ENCODE results near the gene STKLD1. TPM values are rescaled to one million over a fixed set of nuclear protein-coding genes. Genes with fewer than 3 reads are reported as not detected.
"Not testable (repeated sequence)": the region's sequence is repeated elsewhere in the genome, so short reads cannot be mapped to it uniquely, and the experiment has no call there.

Gene STKLD1
- total RNA-seq, 1 experiment from 2014 or later = 0.94 TPM

DNA sequence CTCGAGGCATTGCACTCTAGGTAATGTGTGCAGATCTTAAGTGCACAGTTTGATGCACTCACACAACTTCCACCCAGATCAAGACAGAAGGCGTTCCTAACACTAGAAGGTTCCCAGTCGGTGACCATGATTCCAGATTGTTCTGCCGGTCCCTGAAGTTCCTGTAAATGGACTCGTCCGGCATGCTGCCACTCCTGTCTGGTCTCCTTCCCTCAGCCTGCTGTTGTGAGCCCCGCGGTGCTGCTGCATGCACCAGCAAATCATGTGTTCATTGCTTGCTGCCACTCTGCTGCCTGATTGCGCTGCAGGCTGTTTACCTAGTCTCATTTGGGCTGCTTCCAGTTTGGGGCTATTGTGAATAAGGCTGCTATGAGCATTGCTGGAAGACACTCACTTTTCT lies 11.5 kb downstream of the STKLD1 start:
- H3K9me3 Mint-ChIP-seq (ENCODE audit: low read depth, unreplicated experiment) = no peaks in the 10 kb centered on the region
- CTCF ChIA-PET = interaction anchor here (0.6 kb wide), 1 partner anchor 101 kb away, joined by 4 read pairs; no protein-coding TSS in a partner anchor
- BruUV-seq (replicated peaks) = no TSS peak
- no peaks in the 10 kb centered on the region for H3K36me3 Mint-ChIP-seq (ENCODE audit: insufficient read depth, unreplicated experiment)
- DNase-seq = no peak
- no peak overlapping the region for H3K4me3 Mint-ChIP-seq (ENCODE audit: low read depth, unreplicated experiment)
- intact Hi-C loops (cut with micrococcal nuclease; ENCODE audit: unreplicated experiment) = no loop called here
- H3K27me3 Mint-ChIP-seq (ENCODE audit: unreplicated experiment) = peaks cover 24% of the 10 kb centered on the region
- no peak overlapping the region for H3K27ac Mint-ChIP-seq (ENCODE audit: unreplicated experiment)
- no peaks in the 10 kb centered on the region for H3K4me1 Mint-ChIP-seq (ENCODE audit: low read depth, unreplicated experiment)
- TF ChIP-seq, protein P1, sequence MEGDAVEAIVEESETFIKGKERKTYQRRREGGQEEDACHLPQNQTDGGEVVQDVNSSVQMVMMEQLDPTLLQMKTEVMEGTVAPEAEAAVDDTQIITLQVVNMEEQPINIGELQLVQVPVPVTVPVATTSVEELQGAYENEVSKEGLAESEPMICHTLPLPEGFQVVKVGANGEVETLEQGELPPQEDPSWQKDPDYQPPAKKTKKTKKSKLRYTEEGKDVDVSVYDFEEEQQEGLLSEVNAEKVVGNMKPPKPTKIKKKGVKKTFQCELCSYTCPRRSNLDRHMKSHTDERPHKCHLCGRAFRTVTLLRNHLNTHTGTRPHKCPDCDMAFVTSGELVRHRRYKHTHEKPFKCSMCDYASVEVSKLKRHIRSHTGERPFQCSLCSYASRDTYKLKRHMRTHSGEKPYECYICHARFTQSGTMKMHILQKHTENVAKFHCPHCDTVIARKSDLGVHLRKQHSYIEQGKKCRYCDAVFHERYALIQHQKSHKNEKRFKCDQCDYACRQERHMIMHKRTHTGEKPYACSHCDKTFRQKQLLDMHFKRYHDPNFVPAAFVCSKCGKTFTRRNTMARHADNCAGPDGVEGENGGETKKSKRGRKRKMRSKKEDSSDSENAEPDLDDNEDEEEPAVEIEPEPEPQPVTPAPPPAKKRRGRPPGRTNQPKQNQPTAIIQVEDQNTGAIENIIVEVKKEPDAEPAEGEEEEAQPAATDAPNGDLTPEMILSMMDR (IDR thresholded peaks at IDR 0.05; ENCODE audit: unreplicated experiment) = no peak

DNA sequence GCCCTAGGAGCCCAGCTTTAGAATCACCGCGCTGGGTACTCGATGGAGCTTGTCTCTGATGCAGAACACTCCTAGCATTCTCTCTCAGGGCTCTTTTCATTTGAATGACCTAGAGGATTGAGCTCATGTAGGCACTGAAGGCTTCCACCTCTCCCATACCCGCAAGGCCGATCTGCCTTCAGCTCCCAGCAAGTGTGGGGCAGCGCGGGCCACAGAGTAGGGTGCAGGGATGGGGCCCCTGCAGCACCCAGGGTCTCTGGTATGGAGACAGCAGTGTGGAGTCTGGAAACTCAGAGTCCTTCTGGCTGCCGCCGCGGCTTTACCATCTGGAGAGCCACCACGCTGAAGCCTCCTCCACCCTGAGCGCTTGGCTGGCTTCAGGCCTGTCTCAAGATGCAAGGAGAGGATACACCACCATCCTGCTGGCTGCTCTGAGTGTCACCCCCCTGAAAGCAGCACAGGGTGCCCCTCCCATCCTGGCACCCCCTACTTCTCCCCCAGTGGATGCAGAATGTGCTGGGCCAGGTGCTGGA lies 12.9 kb downstream of the STKLD1 start:
- intact Hi-C loops (cut with micrococcal nuclease; ENCODE audit: unreplicated experiment) = no loop called here
- Mint-ChIP-seq H3K36me3 (ENCODE audit: insufficient read depth, unreplicated experiment) (no peaks in the 10 kb centered on the region), H3K4me3 (ENCODE audit: low read depth, unreplicated experiment) (no peak overlapping the region), H3K9me3 (ENCODE audit: low read depth, unreplicated experiment) (no peaks in the 10 kb centered on the region), H3K27me3 (ENCODE audit: unreplicated experiment) (peaks cover 32% of the 10 kb centered on the region), H3K27ac (ENCODE audit: unreplicated experiment) (no peak overlapping the region), H3K4me1 (ENCODE audit: low read depth, unreplicated experiment) (no peaks in the 10 kb centered on the region)
- CTCF ChIA-PET = no interaction called here
- DNase-seq = no peak
- TF ChIP-seq, protein P1 (IDR thresholded peaks at IDR 0.05; ENCODE audit: unreplicated experiment) = no peak
- no TSS peak for BruUV-seq (replicated peaks)

DNA sequence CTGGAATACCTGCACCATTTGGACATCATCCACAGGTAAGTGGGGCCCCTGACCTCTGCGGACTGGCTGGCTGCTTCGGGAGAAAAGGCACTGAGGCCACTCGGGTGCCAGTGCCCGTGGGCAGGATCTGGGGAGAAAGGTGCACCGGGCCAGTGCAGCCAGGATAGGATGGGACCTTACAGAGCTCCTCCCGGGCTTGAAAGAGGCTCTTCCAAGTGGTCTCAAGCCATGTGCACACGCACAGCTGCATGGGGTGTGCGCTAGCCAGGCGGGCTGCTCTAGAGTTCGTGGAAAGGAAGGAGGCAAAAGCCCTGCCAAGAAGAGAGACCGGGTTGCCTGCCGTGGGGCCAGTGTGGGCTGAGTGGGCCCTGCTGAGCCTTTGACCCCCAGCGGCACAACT lies 13.4 kb downstream of the STKLD1 start:
- CTCF ChIA-PET = interaction anchor here (0.6 kb wide), 1 partner anchor 514 kb away, joined by 3 read pairs; no protein-coding TSS in a partner anchor
- TF ChIP-seq, protein P1 (IDR thresholded peaks at IDR 0.05; ENCODE audit: unreplicated experiment) = no peak
- DNase-seq = no peak
- intact Hi-C loops (cut with micrococcal nuclease; ENCODE audit: unreplicated experiment) = no loop called here
- no TSS peak for BruUV-seq (replicated peaks)
- Mint-ChIP-seq H3K4me3 (ENCODE audit: low read depth, unreplicated experiment) (no peak overlapping the region), H3K4me1 (ENCODE audit: low read depth, unreplicated experiment) (no peaks in the 10 kb centered on the region), H3K27me3 (ENCODE audit: unreplicated experiment) (peaks cover 37% of the 10 kb centered on the region), H3K9me3 (ENCODE audit: low read depth, unreplicated experiment) (no peaks in the 10 kb centered on the region), H3K27ac (ENCODE audit: unreplicated experiment) (no peak overlapping the region), H3K36me3 (ENCODE audit: insufficient read depth, unreplicated experiment) (no peaks in the 10 kb centered on the region)

DNA sequence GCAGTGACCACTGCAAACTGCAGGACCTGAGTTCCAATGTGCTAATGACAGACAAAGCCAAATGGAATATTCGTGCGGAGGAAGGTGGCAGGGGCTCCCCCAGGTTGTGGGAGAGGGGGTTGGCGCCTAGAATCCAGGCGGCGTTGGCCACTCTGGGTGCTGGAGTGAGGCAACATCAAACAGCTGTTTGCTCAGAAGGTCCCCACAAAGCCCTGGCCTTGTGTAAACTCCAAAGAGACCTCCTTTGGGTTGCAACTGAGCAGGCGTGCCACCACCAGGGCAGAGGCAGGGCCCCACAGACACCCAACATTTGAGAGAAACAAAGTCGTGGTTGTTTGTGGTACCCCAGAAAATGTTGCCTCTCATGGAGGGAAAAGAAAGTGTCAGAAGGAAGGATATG lies 14.5 kb downstream of the STKLD1 start:
- intact Hi-C loops (cut with micrococcal nuclease; ENCODE audit: unreplicated experiment) = no loop called here
- Mint-ChIP-seq H3K4me1 (ENCODE audit: low read depth, unreplicated experiment) (no peaks in the 10 kb centered on the region), H3K27me3 (ENCODE audit: unreplicated experiment) (peaks cover 48% of the 10 kb centered on the region), H3K9me3 (ENCODE audit: low read depth, unreplicated experiment) (no peaks in the 10 kb centered on the region), H3K36me3 (ENCODE audit: insufficient read depth, unreplicated experiment) (no peaks in the 10 kb centered on the region), H3K4me3 (ENCODE audit: low read depth, unreplicated experiment) (no peak overlapping the region), H3K27ac (ENCODE audit: unreplicated experiment) (no peak overlapping the region)
- no peak for DNase-seq
- TF ChIP-seq, protein P1 (IDR thresholded peaks at IDR 0.05; ENCODE audit: unreplicated experiment) = no peak
- CTCF ChIA-PET = no interaction called here
- no TSS peak for BruUV-seq (replicated peaks)

DNA sequence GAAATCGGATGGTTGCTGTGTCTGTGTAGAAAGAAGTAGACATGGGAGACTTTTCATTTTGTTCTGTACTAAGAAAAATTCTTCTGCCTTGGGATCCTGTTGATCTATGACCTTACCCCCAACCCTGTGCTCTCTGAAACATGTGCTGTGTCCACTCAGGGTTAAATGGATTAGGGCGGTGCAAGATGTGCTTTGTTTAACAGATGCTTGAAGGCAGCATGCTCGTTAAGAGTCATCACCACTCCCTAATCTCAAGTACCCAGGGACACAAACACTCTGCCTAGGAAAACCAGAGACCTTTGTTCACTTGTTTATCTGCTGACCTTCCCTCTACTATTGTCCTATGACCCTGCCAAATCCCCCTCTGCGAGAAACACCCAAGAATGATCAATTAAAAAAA lies 15.3 kb downstream of the STKLD1 start:
- DNase-seq; intact Hi-C loops (cut with micrococcal nuclease; ENCODE audit: unreplicated experiment); H3K36me3 Mint-ChIP-seq (ENCODE audit: insufficient read depth, unreplicated experiment); H3K4me3 Mint-ChIP-seq (ENCODE audit: low read depth, unreplicated experiment); H3K9me3 Mint-ChIP-seq (ENCODE audit: low read depth, unreplicated experiment); CTCF ChIA-PET; BruUV-seq (replicated peaks); H3K27ac Mint-ChIP-seq (ENCODE audit: unreplicated experiment); H3K4me1 Mint-ChIP-seq (ENCODE audit: low read depth, unreplicated experiment): not testable (repeated sequence)
- peaks cover 51% of the 10 kb centered on the region for H3K27me3 Mint-ChIP-seq (ENCODE audit: unreplicated experiment)

DNA sequence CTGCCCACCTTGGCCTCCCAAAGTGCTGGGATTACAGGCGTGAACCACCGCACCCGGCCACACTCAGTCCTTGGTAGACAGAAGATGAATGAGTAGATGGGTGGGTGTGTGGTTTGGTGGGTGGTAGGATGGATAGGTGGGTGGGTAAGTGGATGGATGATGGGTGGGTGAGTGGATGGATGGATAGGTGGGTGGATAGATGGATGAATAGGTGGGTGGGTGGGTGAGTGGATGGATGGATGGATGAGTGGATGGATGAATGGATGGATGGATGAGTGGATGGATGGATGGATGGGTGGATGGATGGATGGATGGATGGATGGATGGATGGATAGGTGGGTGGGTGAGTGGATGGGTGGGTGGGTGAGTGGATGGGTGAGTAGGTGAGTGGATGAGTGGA lies 16.1 kb downstream of the STKLD1 start:
- BruUV-seq (replicated peaks); intact Hi-C loops (cut with micrococcal nuclease; ENCODE audit: unreplicated experiment); H3K9me3 Mint-ChIP-seq (ENCODE audit: low read depth, unreplicated experiment); H3K36me3 Mint-ChIP-seq (ENCODE audit: insufficient read depth, unreplicated experiment); DNase-seq; H3K4me3 Mint-ChIP-seq (ENCODE audit: low read depth, unreplicated experiment); CTCF ChIA-PET; H3K4me1 Mint-ChIP-seq (ENCODE audit: low read depth, unreplicated experiment); H3K27ac Mint-ChIP-seq (ENCODE audit: unreplicated experiment): not testable (repeated sequence)
- peaks cover 57% of the 10 kb centered on the region for H3K27me3 Mint-ChIP-seq (ENCODE audit: unreplicated experiment)

Data from Calu3 (cell line).